GM12874 (cell line): Measurements from ENCODE around the gene LRP1-AS.

Source experiments
- CTCF ChIP-seq: IDR thresholded peaks from 2 replicates; pipeline ENCODE4 v1.5.1; 2011; ENCODE audit warnings: low read depth, mild to moderate bottlenecking, control low read depth, low read length, moderate library complexity; ENCODE audit not compliant: insufficient read depth

LRP1-AS gene

DNA sequence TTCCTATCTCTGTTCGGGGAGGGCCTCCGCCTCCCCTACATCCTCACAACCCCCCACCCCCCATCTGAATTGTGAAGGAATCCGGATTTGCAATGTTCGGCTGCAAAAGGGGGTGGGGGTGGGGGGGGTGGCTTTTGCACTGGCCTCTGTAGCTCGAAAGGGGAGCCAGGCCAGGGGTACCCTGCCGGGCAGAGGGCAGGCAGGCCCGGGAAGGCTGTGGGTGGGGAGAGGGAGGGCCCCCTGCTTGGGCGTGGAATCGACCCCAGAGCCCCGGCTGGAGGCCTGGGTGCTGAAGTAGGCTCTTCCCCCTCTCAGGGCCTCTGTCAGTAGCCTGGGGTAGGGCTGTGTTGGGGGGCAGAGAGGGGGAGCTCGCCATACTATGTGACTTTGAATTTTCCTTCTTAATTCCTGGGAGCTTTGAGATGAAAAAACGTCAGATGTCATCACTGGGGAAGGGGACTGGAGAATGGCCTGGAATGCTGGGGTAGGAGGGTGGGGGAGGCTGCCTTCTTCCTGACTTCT is 18.0 kb downstream of the LRP1-AS start:
- TF ChIP-seq CTCF = no peak

GRCh38 chr12:57128519-57129247 is 18.7 kb downstream of the LRP1-AS start:
- TF ChIP-seq CTCF = no peak

DNA sequence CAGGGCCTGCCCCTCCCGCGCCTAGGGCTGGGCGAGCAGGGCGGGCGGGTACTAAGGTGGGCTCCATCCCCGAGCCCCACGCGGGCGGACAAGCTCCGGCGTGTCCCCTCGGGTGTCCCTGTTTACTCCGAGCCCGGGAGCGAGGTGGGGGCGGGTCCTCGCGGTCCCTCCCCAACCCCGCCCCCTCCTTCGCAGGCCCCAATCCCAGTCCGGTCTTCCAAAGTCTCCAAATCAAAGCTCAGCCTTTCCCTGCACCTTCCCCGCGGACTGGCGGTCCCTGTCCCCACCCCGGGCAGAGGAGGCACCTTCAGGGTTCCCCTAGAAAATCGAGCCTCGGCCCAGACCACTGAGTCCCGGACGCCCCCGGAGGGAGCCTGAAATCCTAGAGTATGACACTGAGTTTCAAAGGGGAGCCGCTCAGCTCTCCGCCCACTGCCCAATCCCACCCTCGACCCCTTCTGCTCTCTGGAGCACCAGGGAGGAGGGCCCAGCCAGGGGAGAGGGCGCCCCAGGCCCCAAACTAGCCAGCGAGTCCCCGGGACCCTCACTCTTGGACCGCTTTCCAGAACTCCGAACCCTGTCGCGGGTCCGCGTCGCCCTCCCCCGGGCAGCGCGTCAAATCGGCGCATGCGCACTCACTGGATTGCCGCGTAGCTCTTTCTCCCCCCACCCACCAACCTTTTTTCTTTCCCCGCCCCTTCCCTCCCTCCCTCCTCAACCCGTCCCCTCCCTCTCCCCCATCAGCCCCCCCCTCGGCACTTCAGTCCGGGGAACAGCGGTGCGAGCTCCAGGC is 19.5 kb downstream of the LRP1-AS start, which contains the start of gene LRP1:
LRP1 (plus strand) TSS at position 758 of the 793 bp plus-strand sequence. CDS start 482 bp downstream, outside the sequence.
- TF ChIP-seq CTCF = no peak

- peak; percentile 39 for TF ChIP-seq CTCF
Observed at GRCh38 chr12:57127101-57127725, 20.2 kb downstream of the LRP1-AS start.

GRCh38 chr12:57126561-57126960 is 20.9 kb downstream of the LRP1-AS start:
- TF ChIP-seq CTCF = no peak

DNA sequence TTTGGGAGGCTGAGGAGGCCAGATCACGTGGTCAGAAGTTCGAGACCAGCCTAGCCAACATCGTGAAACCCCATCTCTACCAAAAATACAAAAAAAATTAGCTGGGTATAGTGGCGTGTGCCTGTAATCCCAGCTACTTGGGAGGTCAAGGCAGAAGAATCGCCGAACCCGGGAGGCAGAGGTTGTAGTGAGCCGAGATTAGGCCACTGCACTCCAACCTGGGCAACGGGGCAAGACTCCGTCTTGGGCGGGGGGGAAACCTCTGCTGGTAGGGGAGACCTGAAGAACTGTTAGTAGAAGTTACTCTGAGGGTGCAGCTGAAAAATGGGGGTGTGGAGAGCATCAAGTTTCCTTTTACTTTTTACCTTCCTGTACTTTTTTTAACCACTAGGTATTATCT is 21.4 kb downstream of the LRP1-AS start:
- no peak for TF ChIP-seq CTCF
